CD4-positive, alpha-beta T cell treated with Interleukin-10 for 1 hour (primary cell): ENCODE measurements around the gene EREG.
"Not testable (repeated sequence)": the region's sequence is repeated elsewhere in the genome, so short reads cannot be mapped to it uniquely, and the experiment has no call there.

Source experiments
- DNase-seq: peaks from one replicate; pipeline ENCODE4 v3.0.0-alpha.2; 2020

Gene EREG

DNA sequence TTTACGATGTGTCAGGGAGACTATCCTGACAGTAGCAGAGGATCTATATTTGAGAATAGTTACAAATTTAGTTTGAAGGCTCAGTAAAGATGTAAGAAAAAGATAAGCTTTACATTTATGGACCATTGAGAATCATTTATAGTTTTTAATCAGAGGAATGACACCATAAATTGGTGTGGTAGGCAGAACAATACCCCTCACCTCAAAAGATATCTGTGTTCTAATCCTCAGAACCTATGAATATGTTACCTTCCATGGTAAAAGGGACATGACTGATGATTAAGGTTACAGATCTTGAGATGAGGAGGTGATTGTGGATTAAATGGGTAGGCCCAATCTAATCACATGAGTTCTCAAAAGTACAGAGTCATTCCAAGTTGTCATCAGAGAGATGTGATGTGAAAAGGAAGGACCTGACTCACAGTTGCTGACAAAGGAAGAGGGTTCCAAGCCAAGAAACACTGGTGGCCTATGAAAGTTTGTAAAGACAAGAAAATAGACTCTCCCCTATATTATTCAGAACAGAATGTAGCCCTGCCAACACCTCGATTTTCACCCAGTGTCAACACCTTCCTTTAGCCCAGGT is 27.0 kb downstream of the EREG start:
- no peak for DNase-seq

- DNase-seq: no peak
Measured at GRCh38 chr4:74394476-74395136, 29.7 kb downstream of the EREG start.

DNA sequence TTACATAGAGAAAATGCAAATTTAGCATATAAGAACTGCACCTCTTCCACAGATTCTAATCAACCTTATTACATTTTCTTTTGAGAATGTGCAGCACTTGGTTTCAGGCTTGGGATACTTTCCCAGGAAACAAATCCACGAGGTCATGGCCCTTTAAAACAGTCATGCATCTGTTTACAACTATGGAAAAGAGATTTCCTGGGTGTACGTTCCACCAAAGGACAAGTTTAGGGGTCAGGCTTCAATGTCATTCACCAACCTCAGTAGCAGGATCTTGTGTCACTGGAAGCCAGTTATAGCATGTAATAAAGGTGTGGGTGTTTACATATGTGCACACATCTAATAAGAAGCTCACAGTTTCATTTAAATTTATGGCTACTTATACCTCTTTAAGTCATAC is 30.7 kb downstream of the EREG start:
- no peak for DNase-seq

- DNase-seq: peak; percentile 40
Measured at GRCh38 chr4:74397748-74398426, 32.9 kb downstream of the EREG start.

DNA sequence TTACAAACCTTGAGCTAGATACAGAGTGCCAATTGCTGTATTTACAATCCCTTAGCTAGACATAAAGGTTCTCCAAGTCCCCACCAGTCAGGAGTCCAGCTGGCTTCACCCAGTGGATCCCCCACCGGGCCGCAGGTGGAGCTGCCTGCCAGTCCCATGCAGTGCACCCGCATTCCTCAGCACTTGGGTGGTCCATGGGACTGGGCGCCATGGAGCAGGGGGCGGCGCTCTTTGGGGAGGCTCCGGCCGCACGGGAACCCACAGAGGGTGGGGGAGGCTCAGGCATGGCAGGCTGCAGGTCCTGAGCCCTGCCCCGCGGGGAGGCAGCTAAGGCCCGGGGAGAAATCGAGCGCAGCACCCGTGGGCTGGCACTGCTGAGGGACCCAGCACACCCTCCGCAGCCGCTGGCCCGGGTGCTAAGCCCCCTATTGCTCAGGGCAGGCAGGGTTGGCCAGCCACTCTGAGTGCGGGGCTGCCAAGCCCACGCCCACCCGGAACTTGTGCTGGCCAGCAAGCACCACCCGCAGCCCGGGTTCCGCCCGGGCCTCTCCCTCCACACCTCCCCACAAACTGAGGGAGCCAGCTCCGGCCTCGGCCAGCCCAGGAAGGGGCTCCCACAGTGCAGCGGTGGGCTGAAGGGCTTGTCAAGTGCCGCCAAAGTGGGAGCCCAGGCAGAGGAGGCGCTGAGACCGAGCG is 34.1 kb downstream of the EREG start:
- DNase-seq: not testable (repeated sequence)

GRCh38 chr4:74400395-74400794 is 35.5 kb downstream of the EREG start:
- no peak for DNase-seq

- DNase-seq: no peak
Measured at GRCh38 chr4:74402692-74403456, 37.9 kb downstream of the EREG start.

DNA sequence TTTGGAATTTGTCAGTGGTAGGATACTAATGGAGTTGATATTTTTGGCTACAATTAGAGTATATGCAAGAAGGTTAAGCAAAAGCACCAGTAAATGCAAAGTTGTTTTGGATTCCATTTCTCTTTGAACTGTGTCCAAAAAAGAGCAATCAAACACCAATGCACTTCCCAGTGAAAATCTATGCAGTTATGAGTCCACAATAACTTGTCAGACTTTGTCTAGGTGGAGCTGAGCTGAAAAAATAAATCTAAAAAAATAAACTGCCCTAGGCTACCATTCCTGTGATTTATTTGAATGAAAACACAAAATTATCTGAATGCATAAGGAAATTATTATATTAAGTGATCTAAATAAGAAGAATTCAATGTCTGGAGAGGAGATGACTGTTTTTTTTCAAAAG is 42.9 kb downstream of the EREG start:
- DNase-seq: no peak

DNA sequence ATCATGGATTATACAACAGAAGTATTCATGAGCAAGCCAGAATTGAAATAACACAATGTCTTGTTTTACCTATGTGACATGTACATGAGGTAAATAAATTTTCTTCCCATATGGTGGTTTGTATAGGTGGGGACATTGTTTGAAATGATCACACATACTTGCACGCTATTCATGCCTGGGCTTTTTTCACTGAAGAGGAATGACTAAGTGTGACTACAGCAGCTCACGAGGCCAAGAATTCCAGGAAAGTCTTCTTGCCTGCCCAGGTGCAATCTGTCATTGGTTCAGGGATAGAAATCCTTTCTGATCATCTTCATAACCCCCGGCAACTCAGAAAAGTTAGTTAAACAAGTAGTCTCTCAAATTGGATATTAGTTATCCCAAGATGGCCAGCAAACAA is 43.7 kb downstream of the EREG start:
- DNase-seq: no peak

- no peak for DNase-seq
Measured at GRCh38 chr4:74410272-74410671, 45.3 kb downstream of the EREG start.

- no peak for DNase-seq
Measured at GRCh38 chr4:74412225-74412624, 47.3 kb downstream of the EREG start.

DNA sequence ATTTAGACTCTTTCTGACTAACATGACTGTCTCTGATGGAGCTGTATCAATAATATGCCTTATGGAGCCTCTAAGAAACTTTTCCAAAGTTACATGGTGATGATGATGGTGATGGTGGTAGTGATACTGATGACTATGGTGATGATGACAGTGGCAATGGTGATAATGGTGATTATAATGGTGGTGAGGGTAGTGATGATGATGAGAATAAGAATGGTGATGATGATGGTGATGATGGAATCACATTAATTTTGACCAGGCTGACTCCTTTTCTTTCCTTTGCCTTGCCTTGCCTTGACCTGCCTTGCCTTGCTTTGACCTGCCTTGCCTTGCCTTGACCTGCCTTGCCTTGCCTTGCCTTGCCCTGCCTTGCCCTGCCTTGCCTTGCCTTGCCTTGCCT is 48.3 kb downstream of the EREG start:
- no peak for DNase-seq

DNA sequence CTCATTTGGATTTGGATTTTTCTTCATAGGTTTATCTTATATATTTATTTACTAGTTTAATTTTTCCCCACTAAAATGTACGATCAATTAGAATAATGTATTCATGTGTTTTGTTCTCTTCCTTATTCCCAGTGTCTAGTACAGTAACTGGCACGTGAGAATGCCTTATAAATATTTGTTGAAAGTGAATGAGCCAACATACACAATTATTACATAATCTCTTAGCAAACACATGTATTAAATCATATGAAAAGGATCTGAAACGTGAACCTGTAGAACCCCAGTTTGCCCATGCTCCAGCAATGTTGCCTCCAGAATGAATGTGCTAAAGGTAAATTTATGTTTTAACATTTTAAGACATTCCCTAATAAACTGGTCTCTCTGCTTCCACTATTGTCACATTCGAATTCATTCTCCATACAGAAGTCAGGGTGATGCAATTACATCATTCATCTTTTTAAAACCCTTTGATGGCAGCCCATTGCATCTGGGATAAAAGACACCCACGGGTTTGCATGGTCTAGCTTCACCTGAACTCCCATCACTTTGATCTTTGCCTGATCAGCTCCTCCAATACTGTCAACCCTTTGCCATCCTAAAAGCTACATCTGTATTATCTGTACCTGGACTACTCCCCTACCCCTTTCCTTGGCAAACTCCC is 49.3 kb downstream of the EREG start:
- no peak for DNase-seq

- DNase-seq: no peak
Measured at GRCh38 chr4:74415602-74416300, 50.8 kb downstream of the EREG start.

GRCh38 chr4:74418063-74418670 is 53.2 kb downstream of the EREG start:
- DNase-seq: no peak

DNA sequence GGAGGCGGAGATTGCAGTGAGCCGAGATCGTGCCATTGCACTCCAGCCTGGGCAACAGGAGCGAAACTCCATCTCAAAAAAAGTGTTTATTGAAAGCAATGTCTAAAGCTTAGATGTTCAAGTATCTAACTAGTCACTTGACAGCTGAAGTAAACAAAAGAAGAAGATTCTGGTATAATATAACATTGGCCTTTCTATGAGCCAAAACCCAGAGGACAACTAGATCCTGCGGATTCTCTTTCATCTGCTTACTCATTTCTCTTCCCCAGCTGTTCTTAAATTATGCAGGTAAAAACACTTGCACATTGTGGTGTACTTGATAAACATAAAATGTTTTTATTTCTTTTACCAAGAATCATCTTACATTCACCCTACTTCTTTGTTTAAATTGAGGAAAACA is 55.9 kb downstream of the EREG start:
- DNase-seq: no peak

GRCh38 chr4:74423104-74423503 is 58.2 kb downstream of the EREG start:
- no peak for DNase-seq

- no peak for DNase-seq
Measured at GRCh38 chr4:74424111-74424510, 59.2 kb downstream of the EREG start.

DNA sequence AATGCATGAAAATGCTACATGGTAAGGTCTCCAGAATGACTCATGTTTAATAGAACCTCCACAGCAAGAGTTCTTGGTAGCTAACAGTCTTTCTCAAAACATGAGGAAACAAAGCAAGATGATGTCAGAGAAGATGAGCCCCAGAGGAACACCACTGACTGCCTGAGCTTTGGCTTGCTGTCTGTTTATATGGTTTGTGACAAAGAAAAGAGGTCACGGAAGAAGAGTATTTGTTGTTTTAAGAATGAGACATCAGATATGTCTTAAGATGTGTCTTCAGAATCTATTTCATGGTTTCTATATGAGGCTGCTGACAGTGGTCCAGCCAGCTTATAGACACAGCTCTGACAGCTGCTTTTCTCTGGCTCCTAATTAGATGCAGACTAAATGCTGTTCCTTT is 61.2 kb downstream of the EREG start:
- DNase-seq: no peak

- DNase-seq: no peak
Measured at GRCh38 chr4:74428276-74428675, 63.3 kb downstream of the EREG start.

DNA sequence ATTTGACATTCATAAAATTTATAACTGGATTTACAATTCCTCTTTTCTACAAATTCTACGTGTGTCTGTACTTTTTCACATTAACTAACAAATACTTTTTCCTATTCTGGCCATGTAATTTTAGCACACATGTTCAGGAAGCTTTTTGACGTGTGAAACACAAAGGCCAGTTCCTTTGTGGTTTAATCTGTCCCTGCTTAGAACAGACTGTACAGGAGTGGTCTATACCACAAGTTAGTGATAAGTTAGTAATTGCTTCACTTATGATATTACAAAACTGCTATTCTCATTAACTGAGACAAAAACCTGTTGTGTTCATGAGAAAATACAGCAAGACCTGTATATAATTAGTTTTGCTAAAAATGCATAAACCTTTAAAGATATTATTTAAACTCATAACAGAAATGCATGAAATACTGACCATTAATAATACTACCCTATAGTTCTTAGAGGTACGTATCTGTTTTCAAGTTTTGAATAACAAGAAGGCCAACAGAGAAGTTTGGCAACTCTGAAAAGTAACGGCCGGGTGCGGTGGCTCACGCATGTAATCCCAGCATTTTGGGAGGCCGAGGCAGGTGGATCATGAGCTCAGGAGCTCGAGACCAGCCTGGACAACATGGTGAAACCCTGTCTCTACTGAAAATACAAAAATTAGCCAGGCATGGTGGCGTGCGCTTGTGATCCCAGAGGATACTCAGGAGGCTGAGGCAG is 66.3 kb downstream of the EREG start:
- DNase-seq: no peak
